ENCODE results near the gene SLC9A8. TPM values are rescaled to one million over a fixed set of nuclear protein-coding genes. Genes with fewer than 3 reads are reported as not detected.

Gene SLC9A8
- total and polyA plus RNA-seq, 2 of the 4 experiments (the other 2 are of a cell fraction): 4.1 to 5.0 TPM

GRCh38 chr20:49890471-49891361 lies 78.1 kb downstream of the SLC9A8 start:
- peak overlapping the region in 1 of 2 experiments; percentile 2; a peak in 1 of 4 replicates for H4K8ac ChIP-seq (ENCODE audit: low read depth in 2 of 2, low read length in 2 of 2)
- no peak overlapping the region for H2AK5ac ChIP-seq (ENCODE audit: low read depth, low read length)
- no peak overlapping the region for H3K56ac ChIP-seq (ENCODE audit: extremely low read depth, insufficient read depth, low read length)
- intact Hi-C loops (cut with micrococcal nuclease): no loop called here
- ATAC-seq (ENCODE audit: low read depth) (peak; percentile 6; the same call in 1 of the 2 replicates), DNase-seq (no peak)
- peaks cover 29% of the 10 kb centered on the region for H3K4me1 ChIP-seq (ENCODE audit: control insufficient read depth, insufficient read depth, low read length)
- H3K9ac ChIP-seq (ENCODE audit: low read depth, low read length): no peak overlapping the region; the same call in 1 of the 2 replicates
- ChIA-PET POLR2A (ENCODE audit: unreplicated experiment) (no interaction called here), CTCF (no interaction called here)
- no peaks in the 10 kb centered on the region for H3K9me1 ChIP-seq (ENCODE audit: insufficient read depth, low read length)
- H2BK20ac ChIP-seq (ENCODE audit: low read depth, low read length): no peak overlapping the region
- H3K27me3 ChIP-seq (ENCODE audit: control insufficient read depth, insufficient read depth, low read length): no peaks in the 10 kb centered on the region
- no TSS peak for BruUV-seq (replicated peaks)
- peak overlapping the region; percentile 27 for H2AFZ ChIP-seq (replicated peaks; ENCODE audit: low read length, poor library complexity)
- H3K27ac ChIP-seq (ENCODE audit: insufficient read depth, low read length): no peak overlapping the region
- H3K79me1 ChIP-seq (ENCODE audit: low read depth in 1 of 2, low read length in 2 of 2): no peaks in the 10 kb centered on the region; a peak in 1 of 4 replicates
- no peak overlapping the region for H2BK5ac ChIP-seq (ENCODE audit: low read depth, low read length, poor library complexity, severe bottlenecking)
- no peak overlapping the region for H2BK120ac ChIP-seq (ENCODE audit: low read depth, low read length)
- no peak overlapping the region for H3K4me2 ChIP-seq (ENCODE audit: low read depth, low read length)
- no peak overlapping the region for H4K91ac ChIP-seq (ENCODE audit: insufficient read depth, low read depth, low read length)
- H3K4me3 ChIP-seq (ENCODE audit: insufficient read depth, low read depth, low read length): no peak overlapping the region
- no peak overlapping the region for H3K23ac ChIP-seq (ENCODE audit: low read depth, low read length)
- TF ChIP-seq RFX5 (IDR thresholded peaks at IDR 0.05; ENCODE audit: low read depth, low read length): no peak
- TF ChIP-seq FOS (IDR thresholded peaks at IDR 0.05; ENCODE audit: low read depth, low read length): no peak
- TF ChIP-seq USF2 (IDR thresholded peaks at IDR 0.05; ENCODE audit: low read depth, low read length): no peak
- no peak for TF ChIP-seq RAD21 (IDR thresholded peaks at IDR 0.05; ENCODE audit: low read length)
- no peak for TF ChIP-seq MXI1 (IDR thresholded peaks at IDR 0.05; ENCODE audit: borderline replicate concordance, low read depth, low read length)
- no peak overlapping the region for H4K5ac ChIP-seq (ENCODE audit: low read depth, low read length)
- H4K20me1 ChIP-seq (ENCODE audit: insufficient read depth, low read length): 0 out of 2 replicates have a peak, but pooled peaks cover 9% of the 10 kb centered on the region
- no peak overlapping the region for H2BK15ac ChIP-seq (ENCODE audit: low read depth, low read length)
- no peak overlapping the region for H3K4ac ChIP-seq (ENCODE audit: low read depth, low read length)
- dilution Hi-C loops (cut with HindIII; ENCODE audit: low sequenced_read_pairs, unreplicated experiment): no loop called here
- in situ Hi-C loops (cut with MboI; ENCODE audit: low sequenced_read_pairs): no loop called here
- no peaks in the 10 kb centered on the region for H3K9me3 ChIP-seq (ENCODE audit: control insufficient read depth, insufficient read depth, low read length)
- H3K36me3 ChIP-seq (ENCODE audit: control insufficient read depth, insufficient read depth, low read length): peaks cover 4% of the 10 kb centered on the region; the same call in 1 of the 2 replicates
- H2AK9ac ChIP-seq (replicated peaks; ENCODE audit: low read depth, low read length, poor library complexity): peak overlapping the region; percentile 48
- 63% methylated on average over 5 of the region's 21 CpGs; no CpG with 5 or more reads in 1 of the 2 experiments for WGBS, 2 experiments (ENCODE audit: extremely low coverage in 2 of 2, insufficient read length in 1 of 2)
- no peak overlapping the region for H3K14ac ChIP-seq (replicated peaks; ENCODE audit: low read depth, low read length)
- no peak overlapping the region for H3K18ac ChIP-seq (ENCODE audit: low read depth, low read length)
